Trophoblast cell (in vitro differentiated cells and primary cell): Measurements from ENCODE around the gene MUSK.

Source experiments
- DNase-seq, 2 donors: peaks; one replicate each; pipeline ENCODE4 v3.0.0-alpha.2; 2016
- H2AFZ ChIP-seq: 2 replicates; pipeline ENCODE4 v1.6.1; 2013; ENCODE audit warnings: low read length, moderate library complexity, mild to moderate bottlenecking; ENCODE audit not compliant: insufficient read depth, poor library complexity
- H2AK5ac ChIP-seq: 2 replicates; pipeline ENCODE4 v1.6.1; 2013; ENCODE audit warnings: mild to moderate bottlenecking, low read length
- H2BK120ac ChIP-seq: 2 replicates; pipeline ENCODE4 v1.6.1; 2013; ENCODE audit warnings: low read length, mild to moderate bottlenecking, moderate library complexity; ENCODE audit not compliant: insufficient read depth, poor library complexity
- H2BK12ac ChIP-seq: 2 replicates; pipeline ENCODE4 v1.6.1; 2013; ENCODE audit warnings: mild to moderate bottlenecking, low read length, moderate library complexity
- H2BK5ac ChIP-seq: 2 replicates; pipeline ENCODE4 v1.6.1; 2013; ENCODE audit warnings: low read length, low read depth, moderate library complexity, mild to moderate bottlenecking; ENCODE audit not compliant: poor library complexity
- H3K14ac ChIP-seq: 2 replicates; pipeline ENCODE4 v1.6.1; 2013; ENCODE audit warnings: mild to moderate bottlenecking, low read length
- H3K18ac ChIP-seq: 2 replicates; pipeline ENCODE4 v1.6.1; 2013; ENCODE audit warnings: mild to moderate bottlenecking, low read length
- H3K23ac ChIP-seq: 2 replicates; pipeline ENCODE4 v1.6.1; 2013; ENCODE audit warnings: low read length
- H3K27ac ChIP-seq: 2 replicates; pipeline ENCODE4 v1.5.1; 2013; ENCODE audit warnings: low read depth, mild to moderate bottlenecking, inconsistent platforms, low read length, moderate library complexity
- H3K27me3 ChIP-seq: 2 replicates; pipeline ENCODE4 v1.6.1; 2013; ENCODE audit warnings: inconsistent platforms, mild to moderate bottlenecking, low read length, moderate library complexity; ENCODE audit not compliant: insufficient read depth
- H3K36me3 ChIP-seq, 2 experiments: 1 replicate in 1 of 2; 2 replicates in 1 of 2; pipeline ENCODE4 v1.6.1; 2013; ENCODE audit warnings: low read length in 2 of 2, mild to moderate bottlenecking in 2 of 2, moderate library complexity in 1 of 2; ENCODE audit not compliant: insufficient read depth in 2 of 2, control insufficient read depth in 1 of 2
- H3K4ac ChIP-seq: 2 replicates; pipeline ENCODE4 v1.6.1; 2013; ENCODE audit warnings: low read depth, mild to moderate bottlenecking, low read length, moderate library complexity
- H3K4me1 ChIP-seq, 2 experiments: 1 replicate in 1 of 2; 2 replicates in 1 of 2; pipeline ENCODE4 v1.6.1; 2013; ENCODE audit warnings: low read length in 2 of 2, mild to moderate bottlenecking in 2 of 2, moderate library complexity in 1 of 2; ENCODE audit not compliant: insufficient read depth in 2 of 2, control insufficient read depth in 1 of 2
- H3K4me2 ChIP-seq: 2 replicates; pipeline ENCODE4 v1.6.1; 2013; ENCODE audit warnings: inconsistent platforms, mild to moderate bottlenecking, low read length, moderate library complexity
- H3K4me3 ChIP-seq: 2 replicates; pipeline ENCODE4 v1.5.1; 2013; ENCODE audit warnings: mild to moderate bottlenecking, low read depth, low read length, inconsistent platforms
- H3K79me1 ChIP-seq: one replicate; pipeline ENCODE4 v1.6.1; 2013; ENCODE audit warnings: low read length
- H3K79me2 ChIP-seq: 2 replicates; pipeline ENCODE4 v1.6.1; 2013; ENCODE audit warnings: low read length, mild to moderate bottlenecking; ENCODE audit not compliant: control insufficient read depth, insufficient read depth, poor library complexity
- H3K9ac ChIP-seq: 2 replicates; pipeline ENCODE4 v1.6.1; 2013; ENCODE audit warnings: mild to moderate bottlenecking, low read length
- H3K9me3 ChIP-seq: 2 replicates; pipeline ENCODE4 v1.6.1; 2013; ENCODE audit warnings: low read depth, mild to moderate bottlenecking, control low read depth, inconsistent platforms, low read length; ENCODE audit not compliant: insufficient read depth
- H4K12ac ChIP-seq: 2 replicates; pipeline ENCODE4 v1.6.1; 2013; ENCODE audit warnings: low read depth, mild to moderate bottlenecking, low read length, moderate library complexity
- H4K8ac ChIP-seq: 2 replicates; pipeline ENCODE4 v1.6.1; 2013; ENCODE audit warnings: low read depth, mild to moderate bottlenecking, low read length, moderate library complexity
- H4K91ac ChIP-seq: one replicate; pipeline ENCODE4 v1.6.1; 2013; ENCODE audit warnings: low read depth, mild to moderate bottlenecking, low read length, moderate library complexity
- WGBS: extraction: QIAGEN DNeasy Blood & Tissue Kit; methylation state at CpG from one replicate; pipeline ENCODE4 v1.1.7; 2013; ENCODE audit warnings: missing lambda C conversion rate; ENCODE audit not compliant: insufficient read length, insufficient coverage; ENCODE audit errors: extremely low coverage; 5-methylcytosine and 5-hydroxymethylcytosine counted together

MUSK gene

DNA sequence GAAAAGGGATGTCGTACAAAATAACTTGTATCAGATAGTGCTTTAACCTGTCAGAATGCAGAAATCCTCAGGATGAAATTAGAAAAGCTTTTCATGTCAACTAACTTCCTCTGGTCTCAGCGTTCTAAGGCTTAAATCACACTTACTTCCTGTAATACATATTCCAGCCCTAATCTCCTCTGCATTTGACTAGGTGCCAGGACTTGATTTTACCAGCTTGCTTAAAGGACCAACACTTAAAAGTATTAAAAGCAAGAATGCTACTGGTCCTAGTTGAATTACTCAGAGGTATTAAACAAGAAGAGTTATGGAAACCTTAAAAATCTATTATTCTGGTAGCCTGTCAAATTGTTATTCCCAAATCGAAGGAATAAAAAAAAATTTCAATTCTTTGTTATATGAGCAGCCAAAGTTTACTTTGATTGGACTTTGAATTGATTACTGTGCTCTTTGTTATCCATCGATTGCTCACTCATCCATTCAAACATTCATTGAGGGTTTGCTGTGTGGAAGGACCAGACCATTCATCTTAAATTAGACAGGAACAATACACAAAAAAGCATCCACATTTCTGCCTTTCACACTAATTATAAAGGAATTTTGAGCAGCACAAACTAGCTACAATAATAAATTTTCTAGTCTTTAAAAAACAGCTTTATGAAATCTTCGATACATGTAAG is 108.7 kb downstream of the MUSK start:
- no peak overlapping the region for H2AK5ac ChIP-seq
- no peak overlapping the region for H2BK5ac ChIP-seq
- no CpG with 5 or more reads among the region's 5 CpGs for WGBS

DNA sequence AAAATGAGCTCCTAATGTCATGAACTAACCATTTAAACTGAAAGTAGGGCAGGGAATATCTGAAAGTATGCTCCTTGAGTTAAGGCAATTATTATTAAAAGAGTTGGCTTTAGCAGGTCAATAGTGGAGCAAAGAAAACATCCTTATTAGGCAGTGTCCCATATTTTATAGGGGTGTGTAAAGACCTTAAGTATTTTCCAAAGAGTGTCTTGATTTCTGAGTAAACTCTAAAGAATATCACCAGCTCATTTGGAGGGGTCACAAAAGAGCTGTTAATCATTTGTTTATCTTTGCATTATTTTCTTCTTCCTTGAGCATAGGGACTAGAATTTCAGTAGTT is 109.3 kb downstream of the MUSK start:
- H2AK5ac ChIP-seq, result no peak overlapping the region
- H3K14ac ChIP-seq, result no peak overlapping the region
- H2BK120ac ChIP-seq, result no peak overlapping the region
- no peaks in the 10 kb centered on the region for H3K27me3 ChIP-seq
- H3K4ac ChIP-seq, result no peak overlapping the region
- H3K18ac ChIP-seq, result no peak overlapping the region
- no peaks in the 10 kb centered on the region for H3K9me3 ChIP-seq
- H4K8ac ChIP-seq, result no peak overlapping the region
- no peak for DNase-seq
- H3K9ac ChIP-seq, result no peak overlapping the region
- no peak overlapping the region for H2AFZ ChIP-seq
- H3K79me2 ChIP-seq, result no peaks in the 10 kb centered on the region
- no peak overlapping the region for H3K4me3 ChIP-seq
- H4K12ac ChIP-seq, result no peak overlapping the region
- H2BK12ac ChIP-seq, result no peak overlapping the region
- no peaks in the 10 kb centered on the region for H3K79me1 ChIP-seq
- no peak overlapping the region for H3K23ac ChIP-seq
- H3K36me3 ChIP-seq, result no peaks in the 10 kb centered on the region
- H4K91ac ChIP-seq, result no peak overlapping the region
- no peak overlapping the region for H2BK5ac ChIP-seq
- no peak overlapping the region for H3K4me2 ChIP-seq
- no peak overlapping the region for H3K27ac ChIP-seq
- no peaks in the 10 kb centered on the region for H3K4me1 ChIP-seq

More for the DNA sequence above, 108.7 kb downstream of the MUSK start:
- Histone ChIP-seq H4K91ac (no peak overlapping the region), H3K27ac (no peak overlapping the region), H3K4me3 (no peak overlapping the region), H3K27me3 (no peaks in the 10 kb centered on the region), H3K4ac (no peak overlapping the region), H3K36me3 (no peaks in the 10 kb centered on the region), H3K79me1 (no peaks in the 10 kb centered on the region), H3K14ac (no peak overlapping the region), H4K12ac (no peak overlapping the region), H3K4me1 (no peaks in the 10 kb centered on the region), H3K4me2 (no peak overlapping the region), H2BK12ac (no peak overlapping the region), H3K23ac (no peak overlapping the region), H2BK120ac (no peak overlapping the region), H2AFZ (no peak overlapping the region), H4K8ac (no peak overlapping the region), H3K79me2 (no peaks in the 10 kb centered on the region), H3K18ac (no peak overlapping the region), H3K9me3 (no peaks in the 10 kb centered on the region), H3K9ac (no peak overlapping the region)
- DNase-seq, result no peak

DNA sequence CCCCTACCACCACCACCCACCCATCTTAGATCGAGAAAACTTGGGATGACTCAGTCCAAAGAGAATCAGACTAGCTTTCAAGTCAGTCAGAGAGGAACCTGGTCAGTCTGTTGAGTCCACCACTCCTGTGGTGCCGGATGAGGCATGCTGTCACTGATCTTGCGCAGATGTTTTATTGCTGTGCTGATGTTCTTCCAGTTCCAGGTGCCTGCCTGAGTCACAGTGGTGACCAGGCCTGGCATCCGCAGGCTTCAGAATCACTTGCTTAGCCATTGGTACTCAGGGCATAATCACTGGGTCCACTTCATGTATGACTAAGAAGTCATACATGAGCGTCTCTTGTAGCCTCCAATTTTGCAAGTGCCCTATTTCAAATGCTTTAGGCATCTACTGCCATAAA is 114.1 kb downstream of the MUSK start:
- H3K36me3 ChIP-seq, result no peaks in the 10 kb centered on the region
- H2AFZ ChIP-seq, result no peak overlapping the region
- no peak overlapping the region for H3K4me2 ChIP-seq
- no peaks in the 10 kb centered on the region for H3K27me3 ChIP-seq
- no peak overlapping the region for H3K27ac ChIP-seq
- H4K8ac ChIP-seq, result no peak overlapping the region
- no peak for DNase-seq
- H3K79me2 ChIP-seq, result no peaks in the 10 kb centered on the region
- H2BK5ac ChIP-seq, result no peak overlapping the region
- H3K9me3 ChIP-seq, result no peaks in the 10 kb centered on the region
- no peak overlapping the region for H3K18ac ChIP-seq
- H3K4me1 ChIP-seq, result no peaks in the 10 kb centered on the region
- no peak overlapping the region for H2BK120ac ChIP-seq
- no peak overlapping the region for H3K4ac ChIP-seq
- no peak overlapping the region for H3K23ac ChIP-seq
- no peak overlapping the region for H3K14ac ChIP-seq
- no peak overlapping the region for H2AK5ac ChIP-seq
- H2BK12ac ChIP-seq, result no peak overlapping the region
- H4K91ac ChIP-seq, result no peak overlapping the region
- no CpG with 5 or more reads among the region's 5 CpGs for WGBS
- H3K4me3 ChIP-seq, result no peak overlapping the region
- H3K9ac ChIP-seq, result no peak overlapping the region
- no peak overlapping the region for H4K12ac ChIP-seq
- no peaks in the 10 kb centered on the region for H3K79me1 ChIP-seq

DNA sequence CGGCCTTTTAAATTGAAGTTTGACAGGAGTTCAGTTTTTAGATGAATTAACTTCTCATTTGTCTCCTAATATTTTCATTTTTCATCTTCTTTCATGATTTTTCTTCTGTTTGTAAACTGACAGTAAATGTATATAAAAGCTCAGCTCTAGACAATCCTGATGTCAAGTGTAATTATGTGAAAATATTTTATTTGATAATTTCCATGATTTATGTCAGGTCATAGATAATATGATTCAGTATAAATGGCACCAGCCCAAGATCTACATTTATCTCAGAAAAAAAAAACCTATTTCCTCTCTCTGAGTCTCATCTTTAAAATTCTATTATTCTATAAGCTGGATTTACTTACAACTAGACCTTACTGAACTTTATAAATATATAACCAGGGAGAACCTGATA is 115.7 kb downstream of the MUSK start:
- H3K4ac ChIP-seq, result no peak overlapping the region
- no peaks in the 10 kb centered on the region for H3K27me3 ChIP-seq
- no peak overlapping the region for H3K9ac ChIP-seq
- H3K27ac ChIP-seq, result no peak overlapping the region
- H4K91ac ChIP-seq, result no peak overlapping the region
- WGBS, result no CpG with 5 or more reads among the region's 1 CpG
- H3K79me2 ChIP-seq, result no peaks in the 10 kb centered on the region
- H2AFZ ChIP-seq, result no peak overlapping the region
- no peak overlapping the region for H4K12ac ChIP-seq
- H3K9me3 ChIP-seq, result no peaks in the 10 kb centered on the region
- H2AK5ac ChIP-seq, result no peak overlapping the region
- no peak overlapping the region for H2BK5ac ChIP-seq
- no peaks in the 10 kb centered on the region for H3K4me1 ChIP-seq
- H3K14ac ChIP-seq, result no peak overlapping the region
- H3K36me3 ChIP-seq, result no peaks in the 10 kb centered on the region
- no peak overlapping the region for H3K23ac ChIP-seq
- H2BK12ac ChIP-seq, result no peak overlapping the region
- H2BK120ac ChIP-seq, result no peak overlapping the region
- H3K4me3 ChIP-seq, result no peak overlapping the region
- no peak overlapping the region for H4K8ac ChIP-seq
- no peak overlapping the region for H3K18ac ChIP-seq
- H3K79me1 ChIP-seq, result no peaks in the 10 kb centered on the region
- no peak for DNase-seq
- H3K4me2 ChIP-seq, result no peak overlapping the region
